C1 segment of cervical spinal cord (tissue), 14 donors: ENCODE data around the gene ORC4.
A peak's percentile ranks its signal among the peaks of the same experiment; 100 is the strongest.

ENCODE experiments used
- DNase-seq, 14 donors: peaks; one replicate each; lab custom pipeline; 2025; lab: John Stamatoyannopoulos, UW

Gene ORC4

GRCh38 chr2:147934881-147935620 lies 85.5 kb downstream of the ORC4 start:
- no peak for DNase-seq

GRCh38 chr2:147933931-147934330 lies 86.6 kb downstream of the ORC4 start:
- no peak for DNase-seq

- DNase-seq, result no peak
Observed at GRCh38 chr2:147927053-147927588, 93.4 kb downstream of the ORC4 start.

- no peak for DNase-seq
Observed at GRCh38 chr2:147925886-147926285, 94.7 kb downstream of the ORC4 start.

GRCh38 chr2:147924647-147925046 lies 95.9 kb downstream of the ORC4 start:
- DNase-seq, result no peak

GRCh38 chr2:147923846-147924245 lies 96.7 kb downstream of the ORC4 start:
- no peak for DNase-seq

GRCh38 chr2:147917161-147917560 lies 103.4 kb downstream of the ORC4 start:
- DNase-seq, result no peak

- no peak for DNase-seq
Observed at GRCh38 chr2:147916723-147917122, 103.8 kb downstream of the ORC4 start.

GRCh38 chr2:147916067-147916466 lies 104.5 kb downstream of the ORC4 start:
- DNase-seq, result no peak

- DNase-seq, result peak in 1 of 14 donors; percentile 0
Observed at GRCh38 chr2:147913701-147914480, 106.6 kb downstream of the ORC4 start.

- DNase-seq, result peak in 3 of 14 donors; percentile 21 to 52 (median 22)
Observed at GRCh38 chr2:147910990-147911473, 109.5 kb downstream of the ORC4 start.

- no peak for DNase-seq
Observed at GRCh38 chr2:147909178-147909577, 111.4 kb downstream of the ORC4 start.

- no peak for DNase-seq
Observed at GRCh38 chr2:147904051-147904450, 116.5 kb downstream of the ORC4 start.

GRCh38 chr2:147888680-147889079 lies 131.9 kb downstream of the ORC4 start:
- no peak for DNase-seq

- no peak for DNase-seq
Observed at GRCh38 chr2:147886136-147886535, 134.4 kb downstream of the ORC4 start.

GRCh38 chr2:147884830-147885229 lies 135.7 kb downstream of the ORC4 start:
- no peak for DNase-seq

- DNase-seq, result no peak
Observed at GRCh38 chr2:147882631-147883030, 137.9 kb downstream of the ORC4 start.
